ENCODE data around the gene PRSS56.

PRSS56 gene

DNA sequence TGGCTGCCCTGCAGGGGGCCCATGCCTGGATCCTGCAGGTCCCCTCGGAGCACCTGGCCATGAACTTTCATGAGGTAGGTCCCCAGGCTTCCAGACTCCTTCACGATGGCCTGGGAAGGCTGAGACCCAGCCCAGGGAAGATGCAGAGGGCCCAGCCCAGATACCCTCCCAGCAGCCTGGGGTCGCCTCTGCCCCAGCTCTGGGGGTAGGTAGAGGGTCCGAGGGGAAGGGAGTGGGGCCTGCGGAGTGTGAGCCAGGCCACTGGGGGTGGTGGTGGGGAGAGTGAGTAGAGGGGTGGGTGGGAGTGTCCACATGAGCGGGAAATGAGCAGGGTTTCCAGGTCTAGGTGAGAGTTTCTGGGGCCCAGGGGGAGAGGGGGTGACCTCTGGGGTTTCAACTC lies 4.6 kb downstream of the PRSS56 start:
- Mint-ChIP-seq H3K36me3 (ENCODE audit: low read depth) (no peaks in the 10 kb centered on the region), H3K4me3 (peak overlapping the region in 1 of 3 experiments; percentile 73), H3K27me3 (ENCODE audit: low read depth) (peaks cover 56% of the 10 kb centered on the region), H3K27ac (no peak overlapping the region), H3K9me3 (no peaks in the 10 kb centered on the region), H3K4me1 (peaks cover 33% of the 10 kb centered on the region)
- TF ChIP-seq, protein P1, sequence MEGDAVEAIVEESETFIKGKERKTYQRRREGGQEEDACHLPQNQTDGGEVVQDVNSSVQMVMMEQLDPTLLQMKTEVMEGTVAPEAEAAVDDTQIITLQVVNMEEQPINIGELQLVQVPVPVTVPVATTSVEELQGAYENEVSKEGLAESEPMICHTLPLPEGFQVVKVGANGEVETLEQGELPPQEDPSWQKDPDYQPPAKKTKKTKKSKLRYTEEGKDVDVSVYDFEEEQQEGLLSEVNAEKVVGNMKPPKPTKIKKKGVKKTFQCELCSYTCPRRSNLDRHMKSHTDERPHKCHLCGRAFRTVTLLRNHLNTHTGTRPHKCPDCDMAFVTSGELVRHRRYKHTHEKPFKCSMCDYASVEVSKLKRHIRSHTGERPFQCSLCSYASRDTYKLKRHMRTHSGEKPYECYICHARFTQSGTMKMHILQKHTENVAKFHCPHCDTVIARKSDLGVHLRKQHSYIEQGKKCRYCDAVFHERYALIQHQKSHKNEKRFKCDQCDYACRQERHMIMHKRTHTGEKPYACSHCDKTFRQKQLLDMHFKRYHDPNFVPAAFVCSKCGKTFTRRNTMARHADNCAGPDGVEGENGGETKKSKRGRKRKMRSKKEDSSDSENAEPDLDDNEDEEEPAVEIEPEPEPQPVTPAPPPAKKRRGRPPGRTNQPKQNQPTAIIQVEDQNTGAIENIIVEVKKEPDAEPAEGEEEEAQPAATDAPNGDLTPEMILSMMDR (IDR thresholded peaks at IDR 0.05; ENCODE audit: unreplicated experiment in 3 of 3), result no peak

DNA sequence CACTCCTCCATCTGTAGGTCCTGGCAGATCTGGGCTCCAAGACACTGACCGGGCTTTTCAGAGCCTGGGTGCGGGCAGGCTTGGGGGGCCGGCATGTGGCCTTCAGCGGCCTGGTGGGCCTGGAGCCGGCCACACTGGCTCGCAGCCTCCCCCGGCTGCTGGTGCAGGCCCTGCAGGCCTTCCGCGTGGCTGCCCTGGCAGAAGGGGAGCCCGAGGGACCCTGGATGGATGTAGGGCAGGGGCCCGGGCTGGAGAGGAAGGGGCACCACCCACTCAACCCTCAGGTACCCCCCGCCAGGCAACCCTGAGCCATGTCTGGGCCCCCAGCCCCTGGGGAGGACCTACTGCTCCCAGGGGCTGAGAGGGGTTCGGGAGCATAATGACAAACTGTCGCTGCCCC lies 5.0 kb downstream of the PRSS56 start:
- TF ChIP-seq, protein P1 (IDR thresholded peaks at IDR 0.05; ENCODE audit: unreplicated experiment in 3 of 3), result no peak
- Mint-ChIP-seq H3K27ac (no peak overlapping the region), H3K4me1 (peaks cover 33% of the 10 kb centered on the region), H3K9me3 (no peaks in the 10 kb centered on the region), H3K36me3 (ENCODE audit: low read depth) (no peaks in the 10 kb centered on the region), H3K4me3 (no peak overlapping the region), H3K27me3 (ENCODE audit: low read depth) (peaks cover 54% of the 10 kb centered on the region)

DNA sequence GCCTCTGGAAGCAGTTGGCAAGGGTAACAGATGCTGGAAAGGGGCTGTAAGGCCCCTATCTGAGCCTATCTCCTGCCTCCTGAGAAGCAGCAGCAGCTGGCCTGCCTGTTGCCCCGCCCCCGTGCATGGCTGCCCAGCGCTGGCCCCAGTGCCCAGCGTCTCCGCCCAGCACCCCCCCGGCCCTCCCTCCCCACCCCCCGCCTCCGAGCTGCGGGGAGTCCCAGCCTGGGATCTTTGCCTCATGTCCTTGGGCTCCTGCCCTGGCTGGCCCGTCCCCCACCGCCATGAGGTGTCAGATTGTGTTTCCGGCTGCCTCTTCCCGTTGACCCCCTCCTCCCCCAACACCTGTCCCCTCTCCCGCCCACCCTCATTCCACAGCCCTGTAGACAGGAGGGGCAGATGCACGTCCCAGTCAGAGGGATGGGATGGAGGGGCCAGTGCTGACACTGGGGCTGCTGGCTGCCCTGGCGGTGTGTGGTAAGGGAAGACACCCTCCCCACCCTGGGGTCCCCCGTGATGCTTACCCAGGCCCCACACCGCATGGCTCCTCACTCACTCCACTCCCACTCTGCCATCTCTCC lies 5.7 kb downstream of the PRSS56 start, which contains the start of gene CHRND:
Gene CHRND, plus strand, starts transcription at position 370 of the 581 bp plus-strand sequence. Its CDS starts 56 bp downstream, at position 426.
- H3K4me3 Mint-ChIP-seq, result peak within 1 kb of the TSS; percentile 65 to 86 (median 78)
- H3K27ac Mint-ChIP-seq, result peak within 1 kb of the TSS in 2 of 3 experiments; percentile 61 to 86
- H3K4me1 Mint-ChIP-seq, result peaks cover 33% of the 10 kb centered on the region
- H3K36me3 Mint-ChIP-seq (ENCODE audit: low read depth), result no peaks in the 10 kb centered on the region
- no peaks in the 10 kb centered on the region for H3K9me3 Mint-ChIP-seq
- TF ChIP-seq, protein P1 (IDR thresholded peaks at IDR 0.05; ENCODE audit: unreplicated experiment in 3 of 3), result no peak
- H3K27me3 Mint-ChIP-seq (ENCODE audit: low read depth), result peaks cover 53% of the 10 kb centered on the region

DNA sequence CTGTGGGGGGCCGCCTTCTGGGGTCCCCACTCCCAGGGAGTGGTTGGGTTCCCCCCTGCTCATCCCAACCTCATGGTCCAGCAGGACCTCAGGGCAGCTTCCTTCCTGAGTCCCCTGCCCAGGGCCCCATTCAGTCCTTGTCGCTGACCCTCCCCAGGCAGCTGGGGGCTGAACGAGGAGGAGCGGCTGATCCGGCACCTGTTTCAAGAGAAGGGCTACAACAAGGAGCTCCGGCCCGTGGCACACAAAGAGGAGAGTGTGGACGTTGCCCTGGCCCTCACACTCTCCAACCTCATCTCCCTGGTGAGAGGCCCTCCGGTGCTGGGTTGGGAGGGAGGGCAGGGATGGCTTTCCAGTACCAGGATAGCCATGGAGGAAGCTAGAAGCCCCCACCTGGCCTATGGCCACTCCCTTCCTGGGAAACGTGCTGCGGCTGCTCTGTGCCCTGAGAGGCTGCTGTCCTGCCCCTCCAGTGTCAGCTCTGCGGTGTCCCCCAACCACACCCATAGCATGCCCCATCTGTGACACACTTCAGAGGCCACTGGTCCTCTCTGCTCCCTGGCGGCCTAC lies 6.3 kb downstream of the PRSS56 start:
- H3K4me3 Mint-ChIP-seq, result peak overlapping the region; percentile 65 to 86 (median 78)
- H3K27ac Mint-ChIP-seq, result peak overlapping the region in 1 of 3 experiments; percentile 53
- TF ChIP-seq, protein P1 (IDR thresholded peaks at IDR 0.05; ENCODE audit: unreplicated experiment in 3 of 3), result no peak
- H3K9me3 Mint-ChIP-seq, result no peaks in the 10 kb centered on the region
- H3K4me1 Mint-ChIP-seq, result peaks cover 33% of the 10 kb centered on the region
- H3K36me3 Mint-ChIP-seq (ENCODE audit: low read depth), result no peaks in the 10 kb centered on the region
- H3K27me3 Mint-ChIP-seq (ENCODE audit: low read depth), result peaks cover 47% of the 10 kb centered on the region

DNA sequence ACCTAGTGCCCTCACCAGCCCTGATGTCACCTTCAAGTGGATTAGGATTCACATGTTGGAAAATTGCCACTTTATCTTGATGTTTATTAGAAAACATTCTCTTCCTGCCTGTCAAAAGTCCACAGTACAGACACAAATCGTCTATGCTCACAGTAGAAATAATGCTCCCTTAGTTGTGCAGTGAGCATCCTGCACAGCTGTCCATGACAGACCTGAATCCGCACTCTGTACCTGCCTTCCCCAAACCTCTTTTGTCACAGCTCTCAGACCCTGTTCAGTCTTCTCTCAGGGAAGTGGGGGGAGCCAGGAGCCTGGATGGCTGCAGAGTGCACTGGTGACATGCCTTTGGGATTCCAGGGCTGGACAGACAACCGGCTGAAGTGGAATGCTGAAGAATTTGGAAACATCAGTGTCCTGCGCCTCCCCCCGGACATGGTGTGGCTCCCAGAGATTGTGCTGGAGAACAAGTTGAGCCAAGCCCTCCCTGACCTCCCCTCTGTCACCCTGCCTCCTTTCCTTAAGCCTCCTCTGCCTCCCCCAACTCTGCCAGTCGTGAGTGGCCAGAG lies 7.8 kb downstream of the PRSS56 start:
- TF ChIP-seq, protein P1 (IDR thresholded peaks at IDR 0.05; ENCODE audit: unreplicated experiment in 3 of 3), result no peak
- Mint-ChIP-seq H3K4me3 (peak overlapping the region in 2 of 3 experiments; percentile 65 to 86), H3K4me1 (peaks cover 40% of the 10 kb centered on the region), H3K36me3 (ENCODE audit: low read depth) (no peaks in the 10 kb centered on the region), H3K27me3 (ENCODE audit: low read depth) (peaks cover 41% of the 10 kb centered on the region), H3K27ac (peak overlapping the region; percentile 6 to 55 (median 22)), H3K9me3 (no peaks in the 10 kb centered on the region)
